ENCODE results near the gene DDX1.

- no peak for TF ChIP-seq CTCF (IDR thresholded peaks at IDR 0.05)
- no peak for TF ChIP-seq EZH2phosphoT487 (IDR thresholded peaks at IDR 0.05)
- no peak for TF ChIP-seq EZH2 (IDR thresholded peaks at IDR 0.05)
Observed at GRCh38 chr2:15559379-15560139, 32.1 kb upstream of the DDX1 start.

All from neural progenitor cell (in vitro differentiated cells).